ENCODE measurements around the gene MINDY2. TPM values are rescaled to one million over a fixed set of nuclear protein-coding genes. Genes with fewer than 3 reads are reported as not detected.

MINDY2 gene
- polyA plus RNA-seq, 1 donor (not counting 4 experiments of a cell fraction or from before 2014, with no cell fraction given): 11.2 TPM

DNA sequence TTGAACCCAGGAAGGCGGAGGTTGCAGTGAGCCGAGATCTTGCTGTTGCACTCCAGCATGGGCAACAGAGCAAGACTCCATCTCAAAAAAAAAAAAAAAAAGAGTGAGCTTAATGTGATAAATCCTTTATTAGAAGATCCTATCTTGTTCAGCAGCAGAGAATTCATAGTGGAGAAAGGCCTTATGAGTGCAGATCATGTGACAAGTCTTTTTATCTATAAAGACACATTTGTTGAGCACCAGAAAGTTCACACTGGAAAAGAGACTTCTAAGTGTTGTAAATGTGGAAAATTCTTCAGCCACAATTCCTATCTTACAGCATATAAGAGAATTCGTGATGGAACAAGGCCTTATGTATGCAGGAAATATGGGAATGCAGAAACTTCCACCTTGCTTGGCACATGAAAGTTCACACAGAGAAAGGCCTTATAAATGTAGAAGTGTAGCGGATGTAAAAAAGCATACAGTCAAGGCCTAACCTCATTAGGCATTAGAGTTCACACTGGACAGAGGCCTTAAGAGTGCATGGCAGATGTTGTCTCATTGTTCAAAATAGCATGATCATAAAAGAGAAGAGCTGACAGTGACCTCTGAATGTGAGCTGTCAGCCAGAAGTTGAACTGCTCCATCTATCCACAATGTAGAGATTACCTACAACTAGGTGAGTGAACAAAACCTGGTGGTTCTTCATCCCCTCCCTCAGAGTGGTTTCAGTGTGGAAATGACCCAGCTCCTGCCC lies 38.3 kb upstream of the MINDY2 start:
- H3K9me3 ChIP-seq (ENCODE audit: control insufficient read depth, low read depth, low read length): no peaks in the 10 kb centered on the region
- H2AFZ ChIP-seq (ENCODE audit: control insufficient read depth, low read length): no peak overlapping the region
- DNase-seq (ENCODE audit: low read depth, low spot score) (no peak), FAIRE-seq (no peak)
- H4K20me1 ChIP-seq (ENCODE audit: control insufficient read depth, extremely low read depth, insufficient read depth, low read length): peaks cover 3% of the 10 kb centered on the region
- no peak overlapping the region for H3K27ac ChIP-seq (ENCODE audit: control insufficient read depth, insufficient read depth, low read length)
- H3K79me2 ChIP-seq (ENCODE audit: control insufficient read depth, insufficient read depth, low read length): peaks cover 96% of the 10 kb centered on the region
- dilution Hi-C loops (cut with MboI; ENCODE audit: extremely low pct_ligation_motif_present, low sequenced_read_pairs): no loop called here
- no peak overlapping the region for H3K4me3 ChIP-seq (ENCODE audit: control insufficient read depth in 2 of 3, extremely low read depth in 1 of 3, insufficient read depth in 2 of 3, low read depth in 1 of 3, low read length in 3 of 3)
- peaks cover 54% of the 10 kb centered on the region for H3K4me1 ChIP-seq (ENCODE audit: control insufficient read depth, extremely low read depth, insufficient read depth, low read length)
- H3K36me3 ChIP-seq (ENCODE audit: control insufficient read depth in 2 of 2, extremely low read depth in 1 of 2, insufficient read depth in 2 of 2, low read length in 2 of 2): no peaks in the 10 kb centered on the region
- H3K27me3 ChIP-seq (ENCODE audit: control insufficient read depth, extremely low read depth, insufficient read depth, low read length): no peaks in the 10 kb centered on the region
- H3K4me2 ChIP-seq (ENCODE audit: control insufficient read depth, extremely low read depth, insufficient read depth, low read depth, low read length): no peak overlapping the region
- H3K9ac ChIP-seq (ENCODE audit: control insufficient read depth, extremely low read depth, insufficient read depth, low read length): no peak overlapping the region
- TF ChIP-seq EZH2 (IDR thresholded peaks at IDR 0.05; ENCODE audit: low read length): no peak
- TF ChIP-seq, protein P1, sequence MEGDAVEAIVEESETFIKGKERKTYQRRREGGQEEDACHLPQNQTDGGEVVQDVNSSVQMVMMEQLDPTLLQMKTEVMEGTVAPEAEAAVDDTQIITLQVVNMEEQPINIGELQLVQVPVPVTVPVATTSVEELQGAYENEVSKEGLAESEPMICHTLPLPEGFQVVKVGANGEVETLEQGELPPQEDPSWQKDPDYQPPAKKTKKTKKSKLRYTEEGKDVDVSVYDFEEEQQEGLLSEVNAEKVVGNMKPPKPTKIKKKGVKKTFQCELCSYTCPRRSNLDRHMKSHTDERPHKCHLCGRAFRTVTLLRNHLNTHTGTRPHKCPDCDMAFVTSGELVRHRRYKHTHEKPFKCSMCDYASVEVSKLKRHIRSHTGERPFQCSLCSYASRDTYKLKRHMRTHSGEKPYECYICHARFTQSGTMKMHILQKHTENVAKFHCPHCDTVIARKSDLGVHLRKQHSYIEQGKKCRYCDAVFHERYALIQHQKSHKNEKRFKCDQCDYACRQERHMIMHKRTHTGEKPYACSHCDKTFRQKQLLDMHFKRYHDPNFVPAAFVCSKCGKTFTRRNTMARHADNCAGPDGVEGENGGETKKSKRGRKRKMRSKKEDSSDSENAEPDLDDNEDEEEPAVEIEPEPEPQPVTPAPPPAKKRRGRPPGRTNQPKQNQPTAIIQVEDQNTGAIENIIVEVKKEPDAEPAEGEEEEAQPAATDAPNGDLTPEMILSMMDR (optimal IDR thresholded peaks at IDR 0.05 in 1 of 3, IDR thresholded peaks at IDR 0.05 in 1 of 3, conservative IDR thresholded peaks at IDR 0.05 in 1 of 3; ENCODE audit: extremely low read depth in 1 of 3, insufficient read depth in 2 of 3, low read length in 3 of 3): no peak
- peaks cover 3% of the 10 kb centered on the region for H3K9me1 ChIP-seq (ENCODE audit: control insufficient read depth, extremely low read depth, insufficient read depth, low read length)

DNA sequence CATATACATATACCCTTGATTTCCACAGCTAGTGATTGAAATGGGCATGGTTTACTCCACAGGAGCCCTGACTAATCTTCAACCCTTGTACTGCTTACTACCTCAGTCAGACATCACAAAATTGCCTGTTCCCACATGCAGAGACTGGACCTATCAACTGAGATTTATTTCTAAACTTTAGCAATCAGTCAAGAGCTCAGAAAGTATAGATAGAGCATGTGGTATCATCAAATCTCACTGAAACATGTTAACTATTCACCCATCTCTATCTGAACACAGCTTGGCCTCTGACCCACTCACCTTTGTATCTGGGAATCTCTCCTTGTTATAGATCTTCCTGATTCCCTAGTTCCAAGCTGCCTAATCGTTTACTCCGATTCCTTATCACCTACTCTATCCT lies 36.2 kb upstream of the MINDY2 start:
- H3K4me2 ChIP-seq (ENCODE audit: control insufficient read depth, extremely low read depth, insufficient read depth, low read depth, low read length): peak overlapping the region; percentile 40
- H4K20me1 ChIP-seq (ENCODE audit: control insufficient read depth, extremely low read depth, insufficient read depth, low read length): no peaks in the 10 kb centered on the region
- no peaks in the 10 kb centered on the region for H3K9me3 ChIP-seq (ENCODE audit: control insufficient read depth, low read depth, low read length)
- TF ChIP-seq, protein P1 (optimal IDR thresholded peaks at IDR 0.05 in 1 of 3, IDR thresholded peaks at IDR 0.05 in 1 of 3, conservative IDR thresholded peaks at IDR 0.05 in 1 of 3; ENCODE audit: extremely low read depth in 1 of 3, insufficient read depth in 2 of 3, low read length in 3 of 3): no peak
- no peak for TF ChIP-seq EZH2 (IDR thresholded peaks at IDR 0.05; ENCODE audit: low read length)
- H3K27me3 ChIP-seq (ENCODE audit: control insufficient read depth, extremely low read depth, insufficient read depth, low read length): no peaks in the 10 kb centered on the region
- H3K27ac ChIP-seq (ENCODE audit: control insufficient read depth, insufficient read depth, low read length): peak overlapping the region; percentile 42
- H3K9ac ChIP-seq (ENCODE audit: control insufficient read depth, extremely low read depth, insufficient read depth, low read length): no peak overlapping the region
- peaks cover 3% of the 10 kb centered on the region for H3K9me1 ChIP-seq (ENCODE audit: control insufficient read depth, extremely low read depth, insufficient read depth, low read length)
- DNase-seq (ENCODE audit: low read depth, low spot score) (no peak), FAIRE-seq (peak; percentile 17)
- H3K4me3 ChIP-seq (ENCODE audit: control insufficient read depth in 2 of 3, extremely low read depth in 1 of 3, insufficient read depth in 2 of 3, low read depth in 1 of 3, low read length in 3 of 3): no peak overlapping the region
- peaks cover 92% of the 10 kb centered on the region for H3K79me2 ChIP-seq (ENCODE audit: control insufficient read depth, insufficient read depth, low read length)
- dilution Hi-C loops (cut with MboI; ENCODE audit: extremely low pct_ligation_motif_present, low sequenced_read_pairs): no loop called here
- peaks cover 61% of the 10 kb centered on the region for H3K4me1 ChIP-seq (ENCODE audit: control insufficient read depth, extremely low read depth, insufficient read depth, low read length)
- H2AFZ ChIP-seq (ENCODE audit: control insufficient read depth, low read length): no peak overlapping the region
- H3K36me3 ChIP-seq (ENCODE audit: control insufficient read depth in 2 of 2, extremely low read depth in 1 of 2, insufficient read depth in 2 of 2, low read length in 2 of 2): no peaks in the 10 kb centered on the region

Data from keratinocyte (primary cell).